ENCODE data around the gene TAB3.

The TAB3 gene

GRCh38 chrX:30885136-30885535 is 3.9 kb downstream of the TAB3 start (continued):
- no peak for TF ChIP-seq RBAK (tag by site-specific recombination; IDR thresholded peaks at IDR 0.05)
- TF ChIP-seq ZNF223 (tag by site-specific recombination; IDR thresholded peaks at IDR 0.05): no peak
- TF ChIP-seq ZNF2 (tag by site-specific recombination; IDR thresholded peaks at IDR 0.05): no peak
- TF ChIP-seq ZNF24 (tag by site-specific recombination; IDR thresholded peaks at IDR 0.05): no peak
- no peak for TF ChIP-seq ZNF792 (tag by site-specific recombination; IDR thresholded peaks at IDR 0.05)
- no peak for TF ChIP-seq ZNF174 (tag by site-specific recombination; IDR thresholded peaks at IDR 0.05)
- TF ChIP-seq ZNF133 (tag by site-specific recombination; IDR thresholded peaks at IDR 0.05): no peak
- TF ChIP-seq ZNF530 (tag by site-specific recombination; IDR thresholded peaks at IDR 0.05; ENCODE audit: low read depth): no peak

GRCh38 chrX:30883138-30883537 is 5.9 kb downstream of the TAB3 start:
- Histone ChIP-seq H3K4me1 (ENCODE audit: control insufficient read depth, insufficient read depth, low read length) (no peaks in the 10 kb centered on the region; the same call in 1 of the 2 replicates), H3K9me3 (ENCODE audit: control insufficient read depth, insufficient read depth, low read depth, low read length) (no peaks in the 10 kb centered on the region), H3K36me3 (ENCODE audit: control insufficient read depth in 2 of 2, insufficient read depth in 1 of 2, low read length in 2 of 2) (no peaks in the 10 kb centered on the region), H3K27ac (ENCODE audit: extremely low read depth, low read depth, low read length) (no peak overlapping the region), H3K4me3 (ENCODE audit: low read depth, low read length) (no peak overlapping the region)
- CTCF ChIA-PET: no interaction called here
- POLR2A ChIA-PET: no interaction called here
- TF ChIP-seq KLF1 (tag by site-specific recombination; IDR thresholded peaks at IDR 0.05): no peak
- no peak for TF ChIP-seq MYNN (tag by site-specific recombination; IDR thresholded peaks at IDR 0.05; ENCODE audit: borderline replicate concordance)
- TF ChIP-seq ZNF623 (tag by site-specific recombination; IDR thresholded peaks at IDR 0.05): no peak
- no peak for TF ChIP-seq ZNF366 (tag by site-specific recombination; conservative IDR thresholded peaks at IDR 0.05)
- no peak for TF ChIP-seq ZNF513 (tag by site-specific recombination; IDR thresholded peaks at IDR 0.05)

GRCh38 chrX:30881797-30882196 is 7.3 kb downstream of the TAB3 start:
- Histone ChIP-seq H3K4me1 (ENCODE audit: control insufficient read depth, insufficient read depth, low read length) (no peaks in the 10 kb centered on the region), H3K9me3 (ENCODE audit: control insufficient read depth, insufficient read depth, low read depth, low read length) (no peaks in the 10 kb centered on the region), H3K36me3 (ENCODE audit: control insufficient read depth in 2 of 2, insufficient read depth in 1 of 2, low read length in 2 of 2) (no peaks in the 10 kb centered on the region), H3K27ac (ENCODE audit: extremely low read depth, low read depth, low read length) (no peak overlapping the region), H3K4me3 (ENCODE audit: low read depth, low read length) (no peak overlapping the region)
- POLR2A ChIA-PET: no interaction called here
- no peak for TF ChIP-seq ZNF366 (tag by site-specific recombination; conservative IDR thresholded peaks at IDR 0.05)
- no peak for TF ChIP-seq ZBTB21 (tag by site-specific recombination; IDR thresholded peaks at IDR 0.05)
- TF ChIP-seq SETDB1 (IDR thresholded peaks at IDR 0.05; ENCODE audit: insufficient read length, low read length): no peak
- TF ChIP-seq SCRT2 (tag by site-specific recombination; IDR thresholded peaks at IDR 0.05): 0 out of 2 replicates have a peak, but pooled peaks have one; percentile 36
- CTCF ChIA-PET: no interaction called here

GRCh38 chrX:30881390-30881789 is 7.7 kb downstream of the TAB3 start:
- H3K4me3 ChIP-seq (ENCODE audit: low read depth, low read length): no peak overlapping the region
- ChIA-PET POLR2A (no interaction called here), CTCF (no interaction called here)
- H3K4me1 ChIP-seq (ENCODE audit: control insufficient read depth, insufficient read depth, low read length): no peaks in the 10 kb centered on the region
- no peaks in the 10 kb centered on the region for H3K36me3 ChIP-seq (ENCODE audit: control insufficient read depth in 2 of 2, insufficient read depth in 1 of 2, low read length in 2 of 2)
- H3K27ac ChIP-seq (ENCODE audit: extremely low read depth, low read depth, low read length): no peak overlapping the region
- TF ChIP-seq ZBTB20 (tag by site-specific recombination; IDR thresholded peaks at IDR 0.05) (no peak), ZNF830 (tag by site-specific recombination; IDR thresholded peaks at IDR 0.05; ENCODE audit: low read depth) (no peak), ZNF560 (tag by site-specific recombination; IDR thresholded peaks at IDR 0.05; ENCODE audit: borderline replicate concordance) (no peak), PRDM6 (tag by site-specific recombination; IDR thresholded peaks at IDR 0.05) (no peak)
- no peaks in the 10 kb centered on the region for H3K9me3 ChIP-seq (ENCODE audit: control insufficient read depth, insufficient read depth, low read depth, low read length)

All from HEK293 (cell line).